Cardiac atrium fibroblast (primary cell): Measurements from ENCODE around the gene NUP42. TPM values are rescaled to one million over a fixed set of nuclear protein-coding genes. Genes with fewer than 3 reads are reported as not detected.

Experiments
- total RNA-seq: library from RNA; depleted of rRNA; stranded (reverse); fragments of >200 nt; gene quantifications from 2 replicates; pipeline ENCODE4 v1.2.3, GENCODE V29; 2015

NUP42 gene
- total RNA-seq: 12.5 and 26.9 TPM in 2 replicates

GRCh38 chr7:23181684-23182553 lies at the start of gene NUP42:
TSS of gene NUP42 (plus strand) at chr7:23182048. CDS start at chr7:23182086, 38 bp downstream.

DNA sequence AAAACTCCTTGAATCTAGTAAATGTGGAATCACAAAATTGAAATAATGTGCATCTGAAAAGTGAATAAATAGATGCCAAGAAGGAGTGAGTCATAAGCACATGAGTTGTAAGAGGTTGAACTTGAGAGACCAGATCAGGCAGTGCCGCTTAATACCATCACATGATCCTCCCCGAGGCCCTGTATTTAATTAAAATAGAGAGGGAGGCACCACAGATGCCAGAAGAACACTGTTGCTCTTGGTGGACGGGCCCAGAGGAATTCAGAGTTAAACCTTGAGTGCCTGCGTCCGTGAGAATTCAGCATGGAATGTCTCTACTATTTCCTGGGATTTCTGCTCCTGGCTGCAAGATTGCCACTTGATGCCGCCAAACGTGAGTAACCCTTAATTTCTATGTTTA lies 64.7 kb downstream of the NUP42 start, which contains the start of gene GPNMB:
GPNMB (plus strand) TSS at position 221 of the 400 bp plus-strand sequence; CDS start at position 304, 83 bp downstream.

Other genes starting within 250 kb of the NUP42 start
- 113 and 128 TPM in 2 replicates for gene HYCC1, start 167.9 kb upstream of the NUP42 start, total RNA-seq
- gene KLHL7, start 76.3 kb upstream of the NUP42 start, total RNA-seq: 19.0 and 27.8 TPM in 2 replicates
- 17.7 and 22.2 TPM in 2 replicates for gene GPNMB, start 64.7 kb downstream of the NUP42 start, total RNA-seq
- gene MALSU1, start 117.3 kb downstream of the NUP42 start, total RNA-seq: 48.8 and 57.8 TPM in 2 replicates